Esophagus muscularis mucosa (tissue), 3 donors: ENCODE results near the gene B3GNT8.

Experiments
- CTCF ChIP-seq, 3 experiments: fragments of 200-600 bp in 2 of 3; fragments of 450-650 bp in 1 of 3; sonication (generic) in 2 of 3; IDR thresholded peaks; one replicate each; pipeline ENCODE4 v1.5.1; 2017 to 2019; ENCODE audit warnings: antibody characterized with exemption in 3 of 3, mild to moderate bottlenecking in 2 of 3, moderate library complexity in 1 of 3
- POLR2A ChIP-seq: fragments of 450-650 bp; IDR thresholded peaks from one replicate; pipeline ENCODE4 v1.6.1; 2017; ENCODE audit warnings: antibody characterized with exemption, moderate library complexity, mild to moderate bottlenecking, low read depth
- POLR2AphosphoS5 ChIP-seq, 2 donors: sonication (generic); formaldehyde crosslinking; IDR thresholded peaks; one replicate each; pipeline ENCODE4 v1.6.1; 2017; ENCODE audit warnings: antibody characterized with exemption in 2 of 2

- TF ChIP-seq CTCF (IDR thresholded peaks at IDR 0.05) (no peak), POLR2A (no peak), POLR2AphosphoS5 (IDR thresholded peaks at IDR 0.05) (no peak)
These were observed 28.1 kb downstream of the B3GNT8 start for GRCh38 chr19:41399091-41399490.
